ENCODE data around the gene ANKAR. TPM values are rescaled to one million over a fixed set of nuclear protein-coding genes. Genes with fewer than 3 reads are reported as not detected.

Gene ANKAR
- total and polyA plus RNA-seq, 2 experiments from 2014 or later, result 3.0 to 4.4 TPM

GRCh38 chr2:189719571-189719970 is 45.1 kb downstream of the ANKAR start (continued):
- TF ChIP-seq REST (IDR thresholded peaks at IDR 0.05; ENCODE audit: unreplicated experiment) (no peak), ZNF331 (CRISPR knock-in tag; IDR thresholded peaks at IDR 0.05; ENCODE audit: low read depth) (no peak), CREB1 (CRISPR knock-in tag; IDR thresholded peaks at IDR 0.05; ENCODE audit: low read depth) (no peak)

- Histone ChIP-seq H3K79me2 (replicated peaks; ENCODE audit: insufficient read depth) (no peaks in the 10 kb centered on the region), H3K36me3 (ENCODE audit: insufficient read depth) (no peaks in the 10 kb centered on the region), H3K9me2 (ENCODE audit: insufficient read depth) (no peaks in the 10 kb centered on the region), H3K27ac (ENCODE audit: low read depth) (no peak overlapping the region), H3K4me2 (no peak overlapping the region), H3F3A (replicated peaks; ENCODE audit: low read depth) (no peaks in the 10 kb centered on the region), H3K4me1 (ENCODE audit: insufficient read depth) (no peaks in the 10 kb centered on the region), H3K27me3 (ENCODE audit: insufficient read depth) (no peaks in the 10 kb centered on the region), H2AFZ (no peak overlapping the region), H4K20me1 (replicated peaks; ENCODE audit: insufficient read depth) (no peaks in the 10 kb centered on the region), H3K4me3 (no peak overlapping the region)
- Mint-ChIP-seq H3K4me3 (no peak overlapping the region), H3K27ac (no peak overlapping the region), H3K27me3 (ENCODE audit: insufficient read depth, low read depth, poor library complexity) (no peaks in the 10 kb centered on the region), H3K9me3 (peaks cover 2% of the 10 kb centered on the region; the same call in 2 of the 3 replicates), H3K36me3 (ENCODE audit: low read depth) (no peaks in the 10 kb centered on the region), H3K4me1 (no peaks in the 10 kb centered on the region)
- DNase-seq (ENCODE audit: low spot score), result no peak
- ATAC-seq, result no peak
- TF ChIP-seq CTCF (conservative IDR thresholded peaks at IDR 0.05; ENCODE audit: low read depth in 2 of 2), result no peak
- TF ChIP-seq ZNF114 (CRISPR knock-in tag; IDR thresholded peaks at IDR 0.05), result no peak
- no peak for TF ChIP-seq ZNF331 (CRISPR knock-in tag; IDR thresholded peaks at IDR 0.05; ENCODE audit: low read depth)
- TF ChIP-seq REST (IDR thresholded peaks at IDR 0.05; ENCODE audit: unreplicated experiment), result no peak
- no peak for TF ChIP-seq NANOG (IDR thresholded peaks at IDR 0.05; ENCODE audit: borderline replicate concordance)
- no peak for TF ChIP-seq STAT1 (IDR thresholded peaks at IDR 0.05; ENCODE audit: unreplicated experiment)
- no peak for TF ChIP-seq POLR2AphosphoS5 (IDR thresholded peaks at IDR 0.05; ENCODE audit: low read depth)
- TF ChIP-seq ETS1 (IDR thresholded peaks at IDR 0.05), result no peak
- no peak for TF ChIP-seq CREB1 (CRISPR knock-in tag; IDR thresholded peaks at IDR 0.05; ENCODE audit: low read depth)
These were observed 48.7 kb downstream of the ANKAR start for GRCh38 chr2:189723192-189723591.
